CD14-positive monocyte (primary cell): ENCODE data around the gene ASB6. TPM values are rescaled to one million over a fixed set of nuclear protein-coding genes. Genes with fewer than 3 reads are reported as not detected.

Experiments used
- DNase-seq, 3 donors: peaks; one replicate each; pipeline ENCODE4 v3.0.0-alpha.2; 2011 to 2022
- H2AFZ ChIP-seq: 2 replicates; pipeline ENCODE4 v1.6.0; 2012; ENCODE audit warnings: mild to moderate bottlenecking, low read depth, low read length, inconsistent platforms; ENCODE audit not compliant: insufficient read depth, poor library complexity, severe bottlenecking
- H3K27ac ChIP-seq, 2 donors: 1 replicate in 1 of 2; 2 replicates in 1 of 2; pipeline ENCODE4 v1.5.1; 2012 to 2013; ENCODE audit warnings: low read length in 2 of 2, control low read depth in 1 of 2, inconsistent platforms in 1 of 2, low read depth in 1 of 2, mild to moderate bottlenecking in 1 of 2
- H3K27me3 ChIP-seq, 2 donors: one replicate each; pipeline versions ENCODE4 v1.6.0 to v1.6.1; 2011 to 2013; ENCODE audit warnings: low read length in 2 of 2; ENCODE audit not compliant: control insufficient read depth in 2 of 2, insufficient read depth in 2 of 2
- H3K36me3 ChIP-seq, 2 donors: replicated peaks in 1 of 2; 1 replicate in 1 of 2; 2 replicates in 1 of 2; pipeline versions ENCODE4 v1.5.1 to v1.6.1; 2012 to 2013; ENCODE audit warnings: low read length in 2 of 2, control low read depth in 1 of 2, inconsistent platforms in 1 of 2, mild to moderate bottlenecking in 1 of 2; ENCODE audit not compliant: insufficient read depth in 2 of 2, control insufficient read depth in 1 of 2
- H3K4me1 ChIP-seq, 2 donors: 1 replicate in 1 of 2; 2 replicates in 1 of 2; pipeline versions ENCODE4 v1.5.1 to v1.6.1; 2012 to 2013; ENCODE audit warnings: low read length in 2 of 2, control low read depth in 1 of 2, inconsistent platforms in 1 of 2, mild to moderate bottlenecking in 1 of 2, moderate library complexity in 1 of 2; ENCODE audit not compliant: insufficient read depth in 2 of 2, control insufficient read depth in 1 of 2
- H3K4me2 ChIP-seq: replicated peaks from 2 replicates; pipeline ENCODE3; 2012; ENCODE audit warnings: low read length, moderate library complexity, mild to moderate bottlenecking; ENCODE audit not compliant: poor library complexity, severe bottlenecking; ENCODE audit errors: extremely low read depth
- H3K4me3 ChIP-seq, 3 experiments: fragments of 200-600 bp in 1 of 3; sonication (generic) in 1 of 3; replicated peaks in 1 of 3; 1 replicate in 2 of 3; 2 replicates in 1 of 3; pipeline ENCODE4 v1.5.1; 2011 to 2013; ENCODE audit warnings: low read length in 3 of 3, mild to moderate bottlenecking in 3 of 3, control low read depth in 2 of 3, low read depth in 2 of 3, inconsistent platforms in 1 of 3, moderate library complexity in 1 of 3
- H3K79me2 ChIP-seq: 2 replicates; pipeline ENCODE4 v1.6.0; 2012; ENCODE audit warnings: mild to moderate bottlenecking, control low read depth, inconsistent platforms, low read length, moderate library complexity; ENCODE audit not compliant: insufficient read depth
- H3K9ac ChIP-seq: 2 replicates; pipeline ENCODE4 v1.6.0; 2017; ENCODE audit warnings: low read length, mild to moderate bottlenecking; ENCODE audit not compliant: insufficient read depth, poor library complexity, severe bottlenecking
- H3K9me3 ChIP-seq, 2 donors: replicated peaks in 1 of 2; 1 replicate in 1 of 2; 2 replicates in 1 of 2; pipeline versions ENCODE4 v1.5.1 to v1.6.1; 2012 to 2013; ENCODE audit warnings: low read length in 2 of 2, control low read depth in 1 of 2; ENCODE audit not compliant: control insufficient read depth in 1 of 2, insufficient read depth in 1 of 2
- H4K20me1 ChIP-seq: 2 replicates; pipeline ENCODE4 v1.6.0; 2012; ENCODE audit warnings: mild to moderate bottlenecking, low read length, control low read depth, moderate library complexity; ENCODE audit not compliant: insufficient read depth
- H3K27ac Mint-ChIP-seq, 7 donors: one replicate each; pipeline ENCODE4 v1.8.0; 2020; ENCODE audit warnings: mild to moderate bottlenecking in 7 of 7, mixed read lengths in 7 of 7, moderate library complexity in 6 of 7, inconsistent platforms in 2 of 7
- H3K27me3 Mint-ChIP-seq, 3 donors: one replicate each; pipeline ENCODE4 v1.8.0; 2021 to 2022; ENCODE audit warnings: low read depth in 3 of 3, mild to moderate bottlenecking in 3 of 3, mixed read lengths in 3 of 3, moderate library complexity in 3 of 3, inconsistent platforms in 1 of 3
- H3K36me3 Mint-ChIP-seq, 2 donors: one replicate each; pipeline ENCODE4 v1.8.0; 2020; ENCODE audit warnings: mixed read lengths in 2 of 2, inconsistent platforms in 1 of 2, mild to moderate bottlenecking in 1 of 2
- H3K4me1 Mint-ChIP-seq: one replicate; pipeline ENCODE4 v1.8.0; 2020; ENCODE audit warnings: mild to moderate bottlenecking, mixed read lengths
- H3K4me3 Mint-ChIP-seq, 2 donors: one replicate each; pipeline ENCODE4 v1.8.0; 2020; ENCODE audit warnings: mild to moderate bottlenecking in 2 of 2, mixed read lengths in 2 of 2, moderate library complexity in 1 of 2
- H3K9me3 Mint-ChIP-seq, 7 donors: one replicate each; pipeline ENCODE4 v1.8.0; 2020 to 2022; ENCODE audit warnings: mixed read lengths in 7 of 7, mild to moderate bottlenecking in 6 of 7, moderate library complexity in 6 of 7, inconsistent platforms in 2 of 7
- CTCF ChIP-seq: fragments of 200-600 bp; IDR thresholded peaks from one replicate; pipeline ENCODE4 v1.8.0; 2022; ENCODE audit warnings: antibody characterized with exemption, mild to moderate bottlenecking
- WGBS: methylation state at CpG from one replicate; pipeline ENCODE4 v1.1.5; 2013; ENCODE audit warnings: missing lambda C conversion rate; ENCODE audit not compliant: insufficient coverage; 5-methylcytosine and 5-hydroxymethylcytosine counted together
- intact Hi-C, 2 donors: fragments of 100-400 bp; cut with micrococcal nuclease; formaldehyde crosslinking; loops; one replicate each; pipeline versions ENCODE4 v1.15.0 to v1.15.1; 2023
- polyA plus RNA-seq, 3 donors: library from polyadenylated mRNA; depleted of rRNA in 1 of 3; unstranded in 2 of 3; stranded (reverse) in 1 of 3; fragments of 300-500 nt in 2 of 3; fragments of >200 nt in 1 of 3; fragmentation: Illumina TruSeq in 2 of 3; gene quantifications; 1 replicate in 2 of 3; 2 replicates in 1 of 3; pipeline ENCODE4 v1.2.3, GENCODE V29; 2012 to 2021

The ASB6 gene
- polyA plus RNA-seq, 3 donors: 8.1 to 21.1 (median 10.1) TPM

- H3K4me1 Mint-ChIP-seq: no peaks in the 10 kb centered on the region
- no peaks in the 10 kb centered on the region for H3K36me3 Mint-ChIP-seq
- no peak overlapping the region for H3K4me3 Mint-ChIP-seq
- H3K79me2 ChIP-seq: no peaks in the 10 kb centered on the region
- H3K36me3 ChIP-seq: no peaks in the 10 kb centered on the region
- 77% methylated on average over 8 of the region's 9 CpGs for WGBS
- TF ChIP-seq CTCF: no peak
- no peak overlapping the region for H3K27ac ChIP-seq
- H3K27ac Mint-ChIP-seq: no peak overlapping the region
- no peaks in the 10 kb centered on the region for H3K4me1 ChIP-seq
- H3K9ac ChIP-seq: no peak overlapping the region
- intact Hi-C loops: no loop called here
- H3K9me3 Mint-ChIP-seq: peaks cover 0 to 3% (median 0%) of the 10 kb centered on the region in 7 donors
- H2AFZ ChIP-seq: no peak overlapping the region
- H4K20me1 ChIP-seq: no peaks in the 10 kb centered on the region
- no peaks in the 10 kb centered on the region for H3K9me3 ChIP-seq
- no peak for DNase-seq
- no peaks in the 10 kb centered on the region for H3K27me3 ChIP-seq
- H3K27me3 Mint-ChIP-seq: peaks cover 6 to 18% (median 14%) of the 10 kb centered on the region in 3 donors
- H3K4me3 ChIP-seq: no peak overlapping the region
- no peak overlapping the region for H3K4me2 ChIP-seq
Observed at GRCh38 chr9:129679537-129679936, 37.6 kb upstream of the ASB6 start.

- Mint-ChIP-seq H3K9me3 (peaks cover 0 to 3% (median 0%) of the 10 kb centered on the region in 7 donors), H3K4me3 (no peak overlapping the region), H3K27me3 (peaks cover 6 to 18% (median 14%) of the 10 kb centered on the region in 3 donors), H3K4me1 (no peaks in the 10 kb centered on the region), H3K36me3 (no peaks in the 10 kb centered on the region), H3K27ac (no peak overlapping the region)
- H3K36me3 ChIP-seq: no peaks in the 10 kb centered on the region
- no peak overlapping the region for H3K9ac ChIP-seq
- H3K79me2 ChIP-seq: no peaks in the 10 kb centered on the region
- H4K20me1 ChIP-seq: no peaks in the 10 kb centered on the region
- no peak overlapping the region for H3K4me3 ChIP-seq
- no peaks in the 10 kb centered on the region for H3K4me1 ChIP-seq
- intact Hi-C loops: no loop called here
- DNase-seq: no peak
- H3K27ac ChIP-seq: no peak overlapping the region
- no peak overlapping the region for H3K4me2 ChIP-seq
- TF ChIP-seq CTCF: no peak
- WGBS: 83% methylated on average over 9 of the region's 9 CpGs
- H3K9me3 ChIP-seq: no peaks in the 10 kb centered on the region
- H3K27me3 ChIP-seq: no peaks in the 10 kb centered on the region
- no peak overlapping the region for H2AFZ ChIP-seq
Observed at GRCh38 chr9:129678844-129679243, 36.9 kb upstream of the ASB6 start.
